CD1c-positive myeloid dendritic cell (primary cell): ENCODE results near the gene PTPN7.
"Not testable (repeated sequence)": the region's sequence is repeated elsewhere in the genome, so short reads cannot be mapped to it uniquely, and the experiment has no call there.

ENCODE experiments used
- DNase-seq: peaks from one replicate; pipeline ENCODE4 v3.0.0-alpha.2; 2016; ENCODE audit errors: extremely low spot score

Gene PTPN7

DNA sequence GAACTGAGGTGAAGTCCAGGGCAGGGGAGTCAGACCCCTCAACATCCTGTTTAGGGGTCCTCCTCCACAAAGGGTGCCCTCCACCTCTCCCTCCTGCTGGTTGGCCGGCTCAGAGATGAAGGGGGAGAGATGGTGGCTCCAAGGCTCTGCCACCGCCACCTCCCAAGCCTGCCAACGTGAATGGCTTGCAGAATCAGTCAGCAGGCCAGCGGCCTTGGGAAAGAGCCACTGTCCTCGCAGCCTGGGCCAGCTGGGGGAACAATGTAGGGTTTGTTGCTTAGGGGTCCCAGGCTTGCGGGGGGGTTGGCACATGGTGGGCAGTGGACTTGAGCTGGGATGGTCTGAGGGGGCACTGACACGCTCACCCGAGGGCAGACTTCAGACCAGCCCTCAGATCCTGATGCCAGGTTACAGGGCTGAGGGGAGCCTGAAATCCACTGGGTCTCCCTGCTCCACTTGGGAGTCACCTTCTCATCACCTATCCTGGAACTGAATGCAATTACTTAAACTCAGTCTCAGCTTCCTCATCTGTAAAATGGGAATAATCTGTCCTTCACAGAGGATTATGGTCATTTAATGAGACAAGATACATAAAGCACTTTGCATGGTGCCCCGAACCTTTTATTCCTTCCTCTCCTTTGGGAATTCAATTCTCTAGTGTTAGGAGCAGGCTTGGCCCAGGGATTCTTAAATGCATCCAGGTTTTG, 29.4 kb downstream of the PTPN7 start:
- no peak for DNase-seq

DNA sequence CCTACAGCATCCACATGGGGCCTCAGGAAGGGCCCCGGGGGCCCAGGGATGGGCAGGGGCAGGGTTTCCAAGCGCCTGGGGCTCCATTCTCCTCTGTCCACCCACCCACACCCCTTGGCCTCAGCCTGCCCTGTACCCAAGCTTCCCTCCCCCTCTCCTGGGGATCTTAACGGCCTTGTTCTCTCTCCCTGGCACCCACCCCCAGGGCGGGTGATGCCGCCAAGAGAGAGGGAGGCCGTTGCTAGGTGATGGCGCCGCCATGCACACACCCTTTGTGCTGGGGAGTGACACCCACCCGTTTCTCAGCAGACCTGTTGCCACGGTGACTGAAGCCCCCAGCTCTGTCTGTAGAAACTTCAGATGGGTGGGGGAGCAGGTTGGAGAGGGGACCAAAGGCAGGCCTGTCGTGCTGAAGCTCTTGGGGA, 30.1 kb downstream of the PTPN7 start:
- no peak for DNase-seq

DNA sequence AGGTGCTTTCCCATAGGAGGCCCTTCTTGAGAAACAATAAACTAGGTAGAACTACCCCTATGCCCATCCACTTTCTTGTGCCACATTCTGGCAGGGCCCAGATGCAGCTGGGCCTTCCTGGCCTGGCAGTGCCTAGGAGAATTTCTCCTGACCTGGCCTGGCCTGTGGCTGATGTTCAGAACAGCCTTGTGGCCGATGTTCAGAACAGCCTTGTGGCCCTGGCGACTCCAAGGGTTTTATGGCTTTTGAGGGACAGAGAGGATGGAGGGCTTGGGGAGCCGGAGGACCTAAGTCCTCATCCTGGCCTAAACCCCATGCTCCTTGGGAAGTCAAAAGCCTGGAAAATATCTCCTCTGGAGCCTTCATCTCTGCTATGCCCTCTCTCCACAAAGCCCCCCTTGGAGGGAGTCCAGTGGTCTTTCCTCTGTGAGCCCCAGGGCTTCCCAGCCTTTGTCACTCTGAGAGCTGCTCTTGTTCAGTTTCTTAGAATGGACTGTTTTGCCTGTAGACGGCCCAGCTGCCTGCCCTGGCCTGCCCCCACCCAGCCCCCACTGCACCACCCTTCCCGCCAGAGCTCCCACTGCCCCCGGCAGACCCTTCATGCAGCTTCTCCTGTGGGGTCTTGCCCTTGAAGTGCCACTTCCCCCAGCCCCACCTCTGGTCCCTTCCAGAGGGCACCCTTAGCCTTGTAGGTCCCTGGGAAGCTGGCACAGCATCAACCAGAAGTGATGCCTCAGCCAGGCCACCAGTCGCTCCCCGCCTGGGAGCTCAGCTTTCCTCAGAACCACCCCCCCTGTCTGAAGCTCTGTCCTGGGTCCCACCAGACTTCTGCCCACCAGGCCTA, 30.7 kb downstream of the PTPN7 start:
- DNase-seq: no peak

DNA sequence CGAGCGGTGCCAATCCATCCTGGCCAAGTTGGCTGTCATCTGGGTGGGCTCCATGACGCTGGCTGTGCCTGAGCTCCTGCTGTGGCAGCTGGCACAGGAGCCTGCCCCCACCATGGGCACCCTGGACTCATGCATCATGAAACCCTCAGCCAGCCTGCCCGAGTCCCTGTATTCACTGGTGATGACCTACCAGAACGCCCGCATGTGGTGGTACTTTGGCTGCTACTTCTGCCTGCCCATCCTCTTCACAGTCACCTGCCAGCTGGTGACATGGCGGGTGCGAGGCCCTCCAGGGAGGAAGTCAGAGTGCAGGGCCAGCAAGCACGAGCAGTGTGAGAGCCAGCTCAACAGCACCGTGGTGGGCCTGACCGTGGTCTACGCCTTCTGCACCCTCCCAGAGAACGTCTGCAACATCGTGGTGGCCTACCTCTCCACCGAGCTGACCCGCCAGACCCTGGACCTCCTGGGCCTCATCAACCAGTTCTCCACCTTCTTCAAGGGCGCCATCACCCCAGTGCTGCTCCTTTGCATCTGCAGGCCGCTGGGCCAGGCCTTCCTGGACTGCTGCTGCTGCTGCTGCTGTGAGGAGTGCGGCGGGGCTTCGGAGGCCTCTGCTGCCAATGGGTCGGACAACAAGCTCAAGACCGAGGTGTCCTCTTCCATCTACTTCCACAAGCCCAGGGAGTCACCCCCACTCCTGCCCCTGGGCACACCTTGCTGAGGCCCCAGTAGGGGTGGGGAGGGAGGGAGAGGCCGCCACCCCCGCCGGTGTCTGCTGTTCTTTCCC, 32.4 kb downstream of the PTPN7 start:
- no peak for DNase-seq

DNA sequence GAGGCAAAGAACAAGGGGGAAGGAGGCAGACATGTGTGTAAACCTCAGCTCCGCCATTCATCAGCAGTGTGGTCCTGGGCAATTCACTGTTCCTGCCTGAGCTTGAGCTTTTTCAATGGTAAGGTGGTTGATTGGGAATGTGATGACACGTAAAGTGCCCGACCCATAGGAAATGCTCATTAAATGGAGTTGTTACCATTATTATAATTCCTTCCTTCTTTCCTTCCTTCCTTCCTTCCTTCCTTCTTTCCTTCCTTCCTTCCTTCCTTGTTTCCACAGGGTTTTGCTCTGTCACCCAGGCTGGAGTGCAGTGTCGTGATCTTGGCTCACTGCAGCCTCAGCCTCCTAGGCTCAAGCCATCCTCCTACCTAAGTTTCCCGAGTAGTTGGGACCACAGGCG, 33.3 kb downstream of the PTPN7 start:
- DNase-seq: no peak

DNA sequence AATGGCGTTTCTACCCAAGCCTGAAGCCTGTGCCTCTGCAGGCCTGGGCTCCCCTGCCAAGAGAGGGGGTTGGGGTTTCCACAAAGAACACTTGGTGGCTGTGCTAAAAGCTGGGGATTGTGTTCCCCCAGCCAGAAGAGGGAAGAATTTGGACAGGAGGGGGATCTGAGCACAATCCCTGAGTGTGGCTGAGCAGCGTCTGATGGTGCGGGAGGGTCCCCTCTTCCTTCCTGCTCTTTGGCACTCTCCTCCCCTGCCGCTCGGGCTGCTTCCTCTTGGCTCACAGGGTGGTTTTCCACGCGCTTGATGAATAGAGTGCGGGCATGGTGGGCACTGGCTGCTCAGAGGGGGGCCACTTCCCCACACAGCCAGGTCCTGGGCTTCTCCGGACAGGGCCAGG, 34.0 kb downstream of the PTPN7 start:
- peak; percentile 8 for DNase-seq

DNA sequence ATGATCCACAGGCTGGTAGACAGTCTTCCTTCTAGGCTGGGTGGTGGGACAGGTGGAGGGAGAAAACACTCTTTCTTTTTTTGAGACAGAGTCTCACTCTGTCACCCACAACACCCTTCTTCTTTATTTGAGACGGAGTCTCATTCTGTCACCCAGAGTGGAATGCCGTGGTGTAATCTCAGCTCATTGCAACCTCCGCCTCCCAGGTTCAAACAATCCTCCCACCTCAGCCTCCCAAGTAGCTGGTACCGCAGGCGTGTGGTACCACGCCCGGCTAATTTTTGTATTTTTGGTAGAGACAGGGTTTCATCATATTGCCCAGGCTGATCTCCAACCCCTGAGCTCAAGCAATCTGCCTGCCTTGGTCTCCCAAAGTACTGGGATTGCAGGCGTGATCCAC, 34.8 kb downstream of the PTPN7 start:
- DNase-seq: no peak

DNA sequence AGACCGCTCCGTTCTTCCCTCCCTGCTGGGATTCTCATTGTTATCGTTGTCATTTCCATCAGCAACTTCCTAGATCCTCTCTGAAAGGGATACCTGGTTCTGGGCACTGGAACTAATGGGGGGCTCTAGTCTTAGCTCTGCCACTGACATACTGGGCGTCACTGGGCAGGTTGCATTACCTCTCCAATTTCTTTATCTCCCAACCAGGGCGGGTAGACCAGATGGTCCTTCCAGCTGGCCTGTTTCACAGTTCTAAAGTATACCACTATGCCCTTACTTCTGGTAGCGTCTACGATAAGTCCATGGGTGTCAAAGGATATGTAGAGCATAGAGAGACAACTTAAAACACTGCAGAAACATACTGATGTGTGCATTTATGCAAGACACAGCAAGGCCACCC, 36.3 kb downstream of the PTPN7 start:
- DNase-seq: no peak

DNA sequence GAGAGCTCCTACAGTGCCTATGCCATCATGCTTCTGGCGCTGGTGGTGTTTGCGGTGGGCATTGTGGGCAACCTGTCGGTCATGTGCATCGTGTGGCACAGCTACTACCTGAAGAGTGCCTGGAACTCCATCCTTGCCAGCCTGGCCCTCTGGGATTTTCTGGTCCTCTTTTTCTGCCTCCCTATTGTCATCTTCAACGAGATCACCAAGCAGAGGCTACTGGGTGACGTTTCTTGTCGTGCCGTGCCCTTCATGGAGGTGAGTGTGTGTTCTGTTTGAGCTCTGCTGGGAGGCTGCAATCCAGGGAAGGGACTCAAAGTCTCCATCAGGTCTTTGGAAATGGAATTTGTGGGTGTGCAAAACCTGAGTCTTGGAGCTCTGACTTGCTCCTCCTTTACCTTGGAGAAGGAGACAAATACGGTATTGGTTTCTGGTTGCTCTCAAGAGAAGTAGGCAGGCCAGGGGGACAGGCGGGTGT, 37.0 kb downstream of the PTPN7 start:
- DNase-seq: no peak

DNA sequence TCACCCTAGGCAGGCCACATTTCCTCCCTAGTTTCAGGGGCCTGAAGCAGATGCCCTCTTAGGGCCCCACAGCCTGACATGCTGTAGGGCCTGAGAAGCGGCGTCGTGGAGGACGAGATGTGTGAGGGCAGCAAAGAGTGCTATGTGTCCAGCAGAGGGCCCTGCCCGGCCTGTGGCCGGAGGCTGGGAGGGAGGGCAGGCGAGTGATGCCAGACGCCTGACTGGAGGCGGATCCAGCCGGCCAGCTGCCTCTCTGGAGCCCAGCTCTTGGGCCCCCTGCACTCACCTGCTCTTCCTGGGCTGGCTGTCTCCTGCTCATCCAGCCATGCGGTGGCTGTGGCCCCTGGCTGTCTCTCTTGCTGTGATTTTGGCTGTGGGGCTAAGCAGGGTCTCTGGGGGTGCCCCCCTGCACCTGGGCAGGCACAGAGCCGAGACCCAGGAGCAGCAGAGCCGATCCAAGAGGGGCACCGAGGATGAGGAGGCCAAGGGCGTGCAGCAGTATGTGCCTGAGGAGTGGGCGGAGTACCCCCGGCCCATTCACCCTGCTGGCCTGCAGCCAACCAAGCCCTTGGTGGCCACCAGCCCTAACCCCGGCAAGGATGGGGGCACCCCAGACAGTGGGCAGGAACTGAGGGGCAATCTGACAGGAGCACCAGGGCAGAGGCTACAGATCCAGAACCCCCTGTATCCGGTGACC, 37.6 kb downstream of the PTPN7 start, which contains the start of gene GPR37L1:
TSS of gene GPR37L1 (plus strand) at position 279 of the 697 bp plus-strand sequence. CDS start at position 326, 47 bp downstream.
- no peak for DNase-seq

DNA sequence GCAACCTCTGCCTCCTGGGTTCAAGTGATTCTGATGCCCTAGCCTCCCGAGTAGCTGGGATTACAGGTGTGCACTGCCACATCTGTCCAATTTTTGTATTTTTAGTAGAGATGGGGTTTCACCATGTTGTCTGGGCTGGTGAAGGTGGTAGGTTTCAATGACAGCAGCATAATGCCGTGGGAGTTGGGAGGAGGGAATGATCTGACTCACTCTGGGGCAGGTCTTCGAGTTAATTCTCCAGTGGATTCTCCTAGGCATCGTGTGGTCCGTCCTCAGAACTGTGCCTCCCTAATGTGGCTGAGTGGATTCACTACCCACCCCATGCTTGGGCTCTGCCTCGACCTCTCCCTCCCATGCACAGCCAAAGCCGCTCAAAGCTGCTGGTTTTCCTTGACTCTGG, 39.4 kb downstream of the PTPN7 start:
- DNase-seq: no peak

DNA sequence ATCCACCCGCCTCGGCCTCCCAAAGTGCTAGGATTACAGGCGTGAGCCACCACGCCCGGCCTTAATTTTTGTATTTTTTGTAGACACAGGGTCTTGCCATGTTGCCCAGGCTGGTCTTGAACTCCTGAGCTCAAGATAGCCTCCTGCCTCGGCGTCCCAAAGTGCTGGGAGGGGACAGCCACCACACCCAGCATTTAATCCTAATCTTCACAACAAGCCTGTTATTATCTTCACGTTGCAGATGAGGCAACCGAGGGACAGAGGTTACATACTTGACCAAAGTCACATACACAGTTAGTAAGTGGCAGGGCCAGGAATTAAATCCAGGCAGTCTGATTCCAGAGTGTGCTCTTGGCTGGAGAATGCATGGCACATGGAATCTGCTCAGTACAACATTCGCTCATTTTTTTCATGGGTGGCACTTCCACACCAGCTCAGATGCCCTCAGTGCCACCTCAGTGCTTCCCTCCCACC, 42.5 kb downstream of the PTPN7 start:
- no peak for DNase-seq

DNA sequence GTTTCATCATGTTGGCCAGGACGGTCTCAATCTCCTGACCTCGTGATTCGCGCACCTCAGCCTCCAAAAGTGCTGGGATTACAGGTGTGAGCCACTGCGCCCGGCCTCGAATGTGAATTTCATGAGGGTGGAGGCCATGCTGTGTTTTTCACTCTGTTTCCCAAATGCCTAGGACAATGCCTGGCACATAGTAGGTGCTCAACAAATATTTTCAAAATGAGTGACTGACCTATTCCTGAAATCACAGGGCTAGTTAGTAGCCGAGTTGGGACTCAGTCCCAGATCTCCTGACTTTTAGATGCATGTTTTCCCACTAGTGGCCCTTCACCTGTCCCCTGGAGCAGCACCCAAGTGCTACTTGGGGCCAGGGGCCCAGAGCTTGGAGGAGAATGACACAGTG, 44.1 kb downstream of the PTPN7 start:
- no peak for DNase-seq

DNA sequence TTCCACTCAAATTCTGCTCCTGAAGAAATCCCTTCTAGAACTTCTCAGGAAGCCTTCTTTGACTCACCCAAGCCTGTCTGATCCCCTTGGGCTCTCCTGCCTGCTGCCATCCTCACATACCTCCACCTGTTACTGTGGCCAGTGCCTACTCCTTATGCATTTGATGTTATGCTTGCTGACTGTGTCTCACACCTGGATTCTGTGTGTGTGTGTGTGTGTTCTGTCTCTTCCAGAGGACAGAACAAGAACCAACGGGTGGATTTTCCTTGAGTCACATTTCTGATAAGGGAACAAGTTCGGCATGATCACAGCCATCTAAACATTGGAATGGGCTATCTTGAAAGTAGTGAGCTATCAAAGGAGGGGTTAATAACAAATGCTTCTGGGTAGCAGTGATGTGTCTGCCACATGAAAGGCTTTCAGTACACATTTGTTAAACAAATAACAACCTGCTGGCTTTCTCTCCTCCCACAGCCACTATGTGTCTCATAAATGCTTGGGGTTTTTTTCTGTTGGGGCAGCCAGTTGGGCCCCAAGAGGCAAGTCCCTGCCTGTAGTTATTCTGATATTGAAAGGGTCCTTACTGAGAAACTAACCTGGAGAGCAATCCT, 46.6 kb downstream of the PTPN7 start:
- no peak for DNase-seq

DNA sequence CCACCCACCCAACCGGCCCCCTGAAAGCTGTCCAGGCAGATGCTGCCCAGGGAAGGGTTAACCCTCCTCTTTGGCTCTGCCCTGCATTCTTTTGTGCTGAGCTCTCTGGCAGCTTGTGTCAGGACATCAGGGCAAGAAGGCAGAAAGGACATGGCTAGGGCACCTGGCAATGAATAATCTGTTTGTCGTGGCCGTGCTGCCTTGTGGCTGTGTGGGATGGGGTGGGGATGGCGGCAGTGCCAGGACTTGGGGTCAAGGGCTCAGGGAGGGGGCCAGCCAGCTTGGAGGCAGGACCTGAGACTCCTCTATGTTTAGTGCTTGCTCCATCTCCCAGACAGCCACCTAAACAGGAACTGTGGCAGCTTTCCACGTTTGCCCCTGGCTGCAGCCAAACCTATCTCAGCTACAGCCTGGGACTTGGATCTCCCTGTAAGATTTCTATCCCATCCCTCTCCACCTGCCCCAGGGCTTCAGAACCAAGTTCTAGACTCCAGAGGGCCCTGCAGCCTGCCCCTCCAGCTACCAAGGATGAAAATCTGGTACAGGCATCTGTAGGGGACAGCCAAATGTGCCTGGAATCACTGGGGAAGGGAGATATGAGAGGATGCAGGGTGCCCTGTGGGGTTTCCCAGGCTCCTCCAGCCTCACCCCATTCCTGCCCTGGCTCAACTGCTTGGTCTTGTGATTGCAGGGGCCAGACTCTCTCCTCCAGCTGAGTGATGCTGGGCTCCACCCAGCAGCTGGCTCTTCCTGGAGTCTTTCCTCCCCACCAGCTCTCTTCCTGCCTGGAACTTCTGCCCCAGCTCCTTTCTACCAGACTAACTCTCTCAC, 47.3 kb downstream of the PTPN7 start:
- DNase-seq: no peak

DNA sequence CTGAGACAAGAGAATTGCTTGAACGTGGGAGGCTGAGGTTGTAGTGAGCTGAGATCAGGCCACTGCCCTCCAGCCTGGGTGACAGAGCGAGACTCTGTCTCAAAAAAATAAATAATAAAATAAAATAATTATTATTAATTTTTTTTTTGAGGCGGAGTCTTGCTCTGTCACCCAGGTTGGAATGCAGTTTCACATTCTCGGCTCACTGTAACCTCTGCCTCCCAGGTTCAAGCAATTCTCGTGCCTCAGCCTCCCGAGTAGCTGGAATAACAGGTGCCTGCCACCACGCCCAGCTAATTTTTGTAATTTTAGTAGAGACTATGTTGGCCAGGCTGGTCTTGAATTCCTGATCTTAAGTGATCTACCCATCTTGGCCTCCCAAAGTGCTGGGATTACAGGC, 48.8 kb downstream of the PTPN7 start:
- not testable (repeated sequence) for DNase-seq

DNA sequence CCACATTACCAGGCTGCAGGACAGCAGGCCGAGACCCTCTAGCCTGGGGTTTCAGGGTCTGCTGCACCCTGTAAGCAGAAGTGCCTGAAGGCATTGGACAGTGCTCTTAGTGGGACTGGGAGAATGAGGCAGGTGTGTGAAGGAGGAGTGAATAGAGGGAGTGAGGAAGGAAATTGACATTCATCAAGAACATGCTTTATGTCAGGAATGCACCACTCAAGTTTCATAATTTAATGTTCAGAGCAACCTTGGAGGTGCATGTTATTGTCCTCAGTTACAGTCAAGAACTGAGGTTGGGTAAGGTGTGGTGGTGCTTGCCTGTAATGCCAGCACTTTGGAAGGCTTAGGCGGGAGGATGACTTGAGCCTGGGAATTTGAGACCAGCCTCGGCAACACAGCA, 49.4 kb downstream of the PTPN7 start:
- DNase-seq: no peak

DNA sequence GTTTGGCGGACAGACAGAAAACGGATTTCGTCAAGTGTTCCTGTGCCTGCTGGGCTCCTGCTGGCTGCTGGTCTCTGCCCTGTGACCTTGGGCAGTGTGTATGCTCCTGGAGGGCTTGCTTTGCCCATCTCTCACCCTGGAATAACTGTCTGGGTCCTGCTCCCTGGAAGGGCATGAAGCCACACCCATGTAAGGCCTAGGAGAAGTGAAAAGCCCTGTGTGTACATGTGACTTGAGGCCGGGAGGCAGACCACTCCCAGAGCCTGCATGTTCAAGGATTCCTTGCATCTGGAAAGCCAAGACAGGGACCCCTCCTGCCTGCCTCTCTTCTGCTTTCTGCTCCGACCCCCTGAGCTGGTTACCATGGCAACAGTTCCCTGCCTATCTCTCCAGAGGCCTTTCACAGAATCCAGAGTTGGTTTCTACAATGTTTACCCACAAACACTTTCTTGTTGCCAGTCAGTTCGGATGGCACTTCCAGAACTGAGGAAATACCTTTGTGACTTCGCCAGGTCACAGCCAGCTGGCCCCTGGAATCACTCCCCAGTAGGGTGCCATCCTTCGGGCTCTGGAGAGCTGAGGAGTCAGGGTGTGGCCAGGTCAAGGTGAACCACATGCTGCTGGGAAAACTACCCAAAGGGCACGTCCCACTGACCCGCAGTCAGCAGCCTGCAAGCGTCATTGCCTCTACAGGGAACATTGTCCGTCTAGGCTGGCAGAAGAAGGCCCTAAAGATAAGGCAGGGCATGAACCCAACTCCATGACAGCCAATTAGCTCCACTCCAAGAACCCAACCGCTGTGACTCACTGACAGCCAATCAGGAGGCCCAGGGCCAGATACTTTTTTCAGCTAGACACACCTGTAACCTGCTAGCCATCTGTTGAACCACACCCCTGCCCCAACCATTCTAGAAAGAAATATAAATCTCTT, 52.3 kb downstream of the PTPN7 start:
- no peak for DNase-seq

DNA sequence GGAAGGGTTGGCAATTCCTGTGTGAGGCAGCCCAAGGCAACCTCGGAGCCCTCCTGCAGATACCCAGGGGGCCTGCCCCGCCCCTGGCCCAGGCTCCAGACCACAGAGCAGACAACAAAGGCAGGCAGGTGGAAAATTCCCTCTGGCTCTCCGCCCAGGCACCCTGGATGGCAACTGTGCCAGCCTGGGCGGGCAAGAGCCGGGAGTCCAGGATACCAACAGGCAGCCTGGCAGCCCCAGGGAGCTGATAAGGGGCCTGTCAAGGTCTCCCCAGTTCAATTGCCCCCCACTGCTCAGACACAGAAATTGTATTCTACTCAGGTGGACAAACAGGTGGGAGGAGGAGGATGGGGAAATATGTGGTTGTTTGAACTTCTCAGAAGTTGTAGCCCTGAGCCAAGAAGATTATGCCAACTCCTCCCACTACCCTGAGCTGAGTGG, 53.1 kb downstream of the PTPN7 start:
- DNase-seq: no peak
